GM12891 (cell line): ENCODE data around the gene DOK3.

Experiments used
- POLR2A ChIP-seq: IDR thresholded peaks from 2 replicates; pipeline ENCODE4 v1.6.1; 2011; ENCODE audit warnings: low read depth, low read length, control low read depth
- POLR2AphosphoS5 ChIP-seq: IDR thresholded peaks from 2 replicates; pipeline ENCODE4 v1.6.1; 2011; ENCODE audit warnings: low read depth, low read length, control low read depth
- TAF1 ChIP-seq: IDR thresholded peaks from 2 replicates; pipeline ENCODE4 v1.6.1; 2011; ENCODE audit warnings: low read depth, low read length, control low read depth

DNA sequence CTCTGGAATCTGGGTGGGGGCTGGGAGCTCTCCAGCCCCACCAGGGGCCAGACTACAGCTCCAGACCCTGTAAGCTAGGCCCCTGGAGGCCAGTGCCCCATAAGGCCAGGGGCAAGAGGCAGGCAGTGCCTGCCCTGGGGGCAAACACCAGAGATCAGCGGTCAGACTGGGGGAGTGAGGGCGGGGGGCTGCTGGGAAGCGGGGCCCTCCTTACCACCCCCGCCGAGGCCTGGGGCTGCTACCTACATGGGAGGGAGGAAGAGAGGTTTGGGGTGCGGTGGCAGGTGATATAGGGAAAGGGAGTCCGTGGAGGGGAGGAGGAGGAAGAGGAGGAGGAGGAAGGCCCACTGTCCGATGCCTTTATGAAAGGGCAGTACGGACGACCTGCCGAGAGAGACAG lies 50.3 kb downstream of the DOK3 start:
- TF ChIP-seq POLR2AphosphoS5 (no peak), POLR2A (no peak), TAF1 (no peak)
